PFSK-1 (cell line): ENCODE data around the gene KANK4.

ENCODE experiments used
- FOXP2 ChIP-seq: optimal IDR thresholded peaks from 2 replicates; pipeline ENCODE3; 2011; ENCODE audit warnings: borderline replicate concordance, control low read depth, inconsistent platforms; ENCODE audit not compliant: insufficient read depth; ENCODE audit errors: extremely low read length, extremely low read depth
- POLR2AphosphoS5 ChIP-seq: IDR thresholded peaks from 2 replicates; pipeline ENCODE4 v1.6.1; 2012; ENCODE audit warnings: low read depth, mild to moderate bottlenecking, control low read depth, low read length, moderate library complexity
- SIN3A ChIP-seq: IDR thresholded peaks from 2 replicates; pipeline ENCODE4 v1.6.1; 2012; ENCODE audit warnings: mild to moderate bottlenecking, low read length, moderate library complexity, borderline replicate concordance; ENCODE audit not compliant: insufficient read depth
- TAF1 ChIP-seq: IDR thresholded peaks from 2 replicates; pipeline ENCODE4 v1.6.1; 2012; ENCODE audit warnings: low read length, control low read depth, borderline replicate concordance; ENCODE audit not compliant: insufficient read depth
- TF ChIP-seq, protein P1 (sequence below), 2 experiments: IDR thresholded peaks; 2 replicates each; pipeline versions ENCODE4 v1.6.1 to v1.8.0; 2011 to 2012; ENCODE audit warnings: low read depth in 2 of 2, low read length in 2 of 2, control low read depth in 1 of 2, inconsistent platforms in 1 of 2, mild to moderate bottlenecking in 1 of 2, moderate library complexity in 1 of 2; ENCODE audit not compliant: insufficient read depth in 1 of 2

Gene KANK4

GRCh38 chr1:62229932-62230331, 89.3 kb downstream of the KANK4 start:
- TF ChIP-seq FOXP2 (no peak), SIN3A (no peak), TAF1 (no peak), POLR2AphosphoS5 (no peak)
- TF ChIP-seq, protein P1, sequence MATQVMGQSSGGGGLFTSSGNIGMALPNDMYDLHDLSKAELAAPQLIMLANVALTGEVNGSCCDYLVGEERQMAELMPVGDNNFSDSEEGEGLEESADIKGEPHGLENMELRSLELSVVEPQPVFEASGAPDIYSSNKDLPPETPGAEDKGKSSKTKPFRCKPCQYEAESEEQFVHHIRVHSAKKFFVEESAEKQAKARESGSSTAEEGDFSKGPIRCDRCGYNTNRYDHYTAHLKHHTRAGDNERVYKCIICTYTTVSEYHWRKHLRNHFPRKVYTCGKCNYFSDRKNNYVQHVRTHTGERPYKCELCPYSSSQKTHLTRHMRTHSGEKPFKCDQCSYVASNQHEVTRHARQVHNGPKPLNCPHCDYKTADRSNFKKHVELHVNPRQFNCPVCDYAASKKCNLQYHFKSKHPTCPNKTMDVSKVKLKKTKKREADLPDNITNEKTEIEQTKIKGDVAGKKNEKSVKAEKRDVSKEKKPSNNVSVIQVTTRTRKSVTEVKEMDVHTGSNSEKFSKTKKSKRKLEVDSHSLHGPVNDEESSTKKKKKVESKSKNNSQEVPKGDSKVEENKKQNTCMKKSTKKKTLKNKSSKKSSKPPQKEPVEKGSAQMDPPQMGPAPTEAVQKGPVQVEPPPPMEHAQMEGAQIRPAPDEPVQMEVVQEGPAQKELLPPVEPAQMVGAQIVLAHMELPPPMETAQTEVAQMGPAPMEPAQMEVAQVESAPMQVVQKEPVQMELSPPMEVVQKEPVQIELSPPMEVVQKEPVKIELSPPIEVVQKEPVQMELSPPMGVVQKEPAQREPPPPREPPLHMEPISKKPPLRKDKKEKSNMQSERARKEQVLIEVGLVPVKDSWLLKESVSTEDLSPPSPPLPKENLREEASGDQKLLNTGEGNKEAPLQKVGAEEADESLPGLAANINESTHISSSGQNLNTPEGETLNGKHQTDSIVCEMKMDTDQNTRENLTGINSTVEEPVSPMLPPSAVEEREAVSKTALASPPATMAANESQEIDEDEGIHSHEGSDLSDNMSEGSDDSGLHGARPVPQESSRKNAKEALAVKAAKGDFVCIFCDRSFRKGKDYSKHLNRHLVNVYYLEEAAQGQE (IDR thresholded peaks at IDR 0.05; ENCODE audit: insufficient read depth in 1 of 2, low read depth in 2 of 2, low read length in 2 of 2): no peak

DNA sequence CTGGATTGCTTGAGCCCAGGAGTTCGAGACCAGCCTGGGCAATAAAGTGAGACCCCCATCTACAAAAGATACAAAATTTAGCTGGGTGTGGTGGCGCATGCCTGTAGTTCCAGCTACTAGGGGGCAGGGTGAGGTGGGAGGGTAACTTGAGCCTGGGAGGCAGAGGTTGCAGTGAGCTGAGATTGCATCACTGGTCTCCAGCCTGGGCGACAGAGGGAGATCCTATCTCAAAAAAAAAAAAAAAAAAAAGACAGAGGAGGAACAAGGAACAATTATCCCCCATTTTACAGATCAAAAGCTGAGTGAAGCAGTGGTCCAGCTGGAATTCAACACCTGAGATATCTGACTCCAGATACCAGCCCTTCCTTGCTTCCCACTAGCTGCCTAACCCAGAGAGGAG, 89.8 kb downstream of the KANK4 start:
- TF ChIP-seq POLR2AphosphoS5 (no peak), FOXP2 (no peak), TAF1 (no peak), SIN3A (no peak)
- TF ChIP-seq, protein P1 (IDR thresholded peaks at IDR 0.05; ENCODE audit: insufficient read depth in 1 of 2, low read depth in 2 of 2, low read length in 2 of 2): no peak

DNA sequence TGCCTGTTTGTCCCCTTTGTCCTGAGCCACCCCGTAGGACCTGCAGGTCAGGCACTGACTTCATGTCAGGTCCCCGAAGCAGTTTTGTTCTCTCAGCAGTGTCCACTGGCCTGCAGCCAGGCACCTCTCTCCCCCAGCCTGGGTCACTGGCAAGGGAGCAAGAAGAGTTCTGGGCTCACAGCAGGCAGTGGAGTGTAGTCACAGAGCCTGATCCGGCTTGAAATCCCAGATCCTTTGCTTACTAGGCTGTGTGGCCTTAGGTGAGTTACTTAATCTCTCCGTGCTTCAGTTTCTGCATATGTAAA, 90.4 kb downstream of the KANK4 start:
- TF ChIP-seq POLR2AphosphoS5: no peak
- TF ChIP-seq, protein P1 (IDR thresholded peaks at IDR 0.05; ENCODE audit: insufficient read depth in 1 of 2, low read depth in 2 of 2, low read length in 2 of 2): no peak
- no peak for TF ChIP-seq FOXP2
- no peak for TF ChIP-seq TAF1
- no peak for TF ChIP-seq SIN3A

DNA sequence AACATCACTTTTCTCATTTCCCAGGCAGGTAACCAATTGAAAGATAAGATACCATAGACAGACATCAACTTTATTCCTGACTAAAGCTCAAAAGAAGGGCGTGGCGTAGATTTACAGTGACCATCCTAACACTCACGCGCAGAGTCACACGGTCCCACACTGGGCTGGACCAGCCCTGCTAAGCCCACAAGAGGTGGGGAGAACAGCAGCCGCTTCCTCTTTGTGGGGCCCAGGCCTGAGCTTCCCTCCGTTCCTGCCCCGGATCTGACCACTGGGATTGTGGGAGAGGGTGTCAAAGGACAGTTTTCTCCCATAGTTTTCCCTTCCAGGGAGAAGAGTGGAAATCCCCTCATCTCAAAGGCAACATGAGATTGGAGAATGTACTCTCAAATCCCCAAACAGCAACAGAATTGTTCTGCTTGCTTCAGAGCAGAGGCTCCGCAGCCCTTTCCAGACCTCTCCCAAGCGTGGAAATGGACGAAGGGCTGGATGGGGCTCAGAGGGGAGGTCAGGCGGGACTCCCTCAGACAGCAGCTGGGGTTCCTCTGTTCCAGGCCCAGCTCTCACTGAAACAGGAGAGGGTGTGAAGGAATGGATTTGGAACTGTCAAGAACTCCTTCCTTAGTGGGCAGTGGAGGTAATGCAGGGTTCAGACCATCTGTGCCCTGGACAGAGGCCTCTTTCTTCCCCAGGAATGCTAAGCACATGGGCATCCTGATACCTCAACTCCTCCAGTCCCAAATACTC, 90.9 kb downstream of the KANK4 start:
- TF ChIP-seq SIN3A (no peak), TAF1 (no peak), FOXP2 (no peak), POLR2AphosphoS5 (no peak)
- TF ChIP-seq, protein P1 (IDR thresholded peaks at IDR 0.05; ENCODE audit: insufficient read depth in 1 of 2, low read depth in 2 of 2, low read length in 2 of 2): no peak

- TF ChIP-seq, protein P1 (IDR thresholded peaks at IDR 0.05; ENCODE audit: insufficient read depth in 1 of 2, low read depth in 2 of 2, low read length in 2 of 2): no peak
- TF ChIP-seq POLR2AphosphoS5: no peak
- no peak for TF ChIP-seq SIN3A
- no peak for TF ChIP-seq TAF1
- TF ChIP-seq FOXP2: no peak
Measured at GRCh38 chr1:62227496-62227895, 91.7 kb downstream of the KANK4 start.
